ENCODE results near the gene GPSM1.

- TF ChIP-seq POLR2A (IDR thresholded peaks at IDR 0.05): no peak
- no peak for TF ChIP-seq CTCF (IDR thresholded peaks at IDR 0.05)
Measured at GRCh38 chr9:136326761-136327303, 507 bp upstream of the GPSM1 start.
